Ishikawa (cell line): Measurements from ENCODE around the gene CALD1.

Experiments used
- CREB1 ChIP-seq: IDR thresholded peaks from 2 replicates; pipeline ENCODE4 v1.6.1; 2012; ENCODE audit warnings: low read depth
- RAD21 ChIP-seq: IDR thresholded peaks from 2 replicates; pipeline ENCODE4 v1.6.1; 2012; ENCODE audit warnings: low read depth

- TF ChIP-seq RAD21, result no peak
- TF ChIP-seq CREB1, result no peak
These were observed 163.4 kb downstream of the CALD1 start for GRCh38 chr7:134942690-134943466.
